HepG2 (cell line): Measurements from ENCODE around the gene TSR1. TPM values are rescaled to one million over a fixed set of nuclear protein-coding genes. Genes with fewer than 3 reads are reported as not detected.

Source experiments
- ATAC-seq: fragments of 200-7000 bp; cut with Tn5 transposase; 3 replicates; pipeline ENCODE4 v1.9.1; 2020; ENCODE audit warnings: mild to moderate bottlenecking, moderate library complexity
- BruUV-seq: library from RNA; stranded (reverse); fragments of 400-500 nt; replicated peaks from 2 replicates; lab custom pipeline; 2021; lab: Mats Ljungman, UMichigan
- CTCF ChIA-PET: fragments of 300-600 bp; formaldehyde crosslinking; extraction: SDS; loops from one replicate; lab custom pipeline; 2021; ENCODE audit warnings: low total read pairs, inconsistent platforms, low intra/inter-chr PET ratio; lab: Yijun Ruan, JAX
- POLR2A ChIA-PET: fragments of 350-600 bp; sonication (Branson Sonifier 250); formaldehyde crosslinking; loops from one replicate; lab custom pipeline; 2020; ENCODE audit warnings: antibody characterized with exemption, inconsistent platforms; lab: Yijun Ruan, JAX
- DNase-seq: peaks from one replicate; pipeline ENCODE4 v3.0.0-alpha.2; 2015; ENCODE audit warnings: low spot score
- FAIRE-seq: peaks from 3 replicates; lab custom pipeline; 2011; peaks lifted over from hg19 to GRCh38; lab: Jason Lieb, UNC
- H2AFZ ChIP-seq: one replicate; pipeline ENCODE4 v1.6.1; 2011; ENCODE audit warnings: low read length, inconsistent platforms
- H3K27ac ChIP-seq: fragments of 300-600 bp; 3 replicates; pipeline ENCODE4 v1.8.0; 2011; ENCODE audit warnings: mixed run types, mild to moderate bottlenecking, mixed read lengths, low read length, inconsistent platforms; ENCODE audit not compliant: insufficient read depth; ENCODE audit errors: extremely low read length
- H3K27me3 ChIP-seq, 2 experiments: fragments of 200-600 bp in 1 of 2; 2 replicates in 1 of 2; 3 replicates in 1 of 2; pipeline versions ENCODE4 v1.6.0 to v1.8.0; 2011; ENCODE audit warnings: low read length in 2 of 2, mild to moderate bottlenecking in 2 of 2, moderate library complexity in 2 of 2, inconsistent platforms in 1 of 2; ENCODE audit not compliant: insufficient read depth in 2 of 2, control insufficient read depth in 1 of 2
- H3K36me3 ChIP-seq, 2 experiments: fragments of 200-600 bp in 1 of 2; replicated peaks in 1 of 2; 2 replicates in 1 of 2; 3 replicates in 1 of 2; pipeline versions ENCODE4 v1.5.1 to v1.8.0; 2011; ENCODE audit warnings: low read length in 2 of 2, inconsistent platforms in 1 of 2; ENCODE audit not compliant: insufficient read depth in 2 of 2, control insufficient read depth in 1 of 2
- H3K4me1 ChIP-seq: 2 replicates; pipeline ENCODE4 v1.5.1; 2012; ENCODE audit warnings: low read length, inconsistent platforms; ENCODE audit not compliant: insufficient read depth
- H3K4me2 ChIP-seq: 2 replicates; pipeline ENCODE4 v1.6.0; 2011; ENCODE audit warnings: low read depth, low read length, inconsistent platforms
- H3K4me3 ChIP-seq, 3 experiments: fragments of 200-600 bp in 1 of 3; sonication (generic), shearing (Covaris generic) in 1 of 3; replicated peaks in 1 of 3; 2 replicates each; pipeline ENCODE4 v1.5.1; 2011 to 2016; ENCODE audit warnings: low read length in 3 of 3, inconsistent platforms in 2 of 3, low read depth in 2 of 3, mild to moderate bottlenecking in 2 of 3, control low read depth in 1 of 3, mixed read lengths in 1 of 3; ENCODE audit not compliant: insufficient read depth in 1 of 3
- H3K79me2 ChIP-seq: one replicate; pipeline ENCODE4 v1.6.1; 2011; ENCODE audit warnings: low read length, inconsistent platforms; ENCODE audit not compliant: insufficient read depth
- H3K9ac ChIP-seq: 2 replicates; pipeline ENCODE4 v1.6.0; 2011; ENCODE audit warnings: mild to moderate bottlenecking, low read depth, low read length, inconsistent platforms; ENCODE audit not compliant: insufficient read depth
- H3K9me3 ChIP-seq: 2 replicates; pipeline ENCODE4 v1.5.1; 2012; ENCODE audit warnings: mild to moderate bottlenecking, low read length
- H4K20me1 ChIP-seq: 2 replicates; pipeline ENCODE4 v1.6.0; 2011; ENCODE audit warnings: inconsistent platforms, mild to moderate bottlenecking, low read length, moderate library complexity; ENCODE audit not compliant: insufficient read depth
- ARNT ChIP-seq: fragments of 450-650 bp; IDR thresholded peaks from 2 replicates; pipeline ENCODE4 v1.6.1; 2017
- HOXA9 ChIP-seq: sonication (generic); formaldehyde crosslinking; IDR thresholded peaks from 2 replicates; pipeline ENCODE4 v1.8.1; 2022; ENCODE audit warnings: missing genetic modification reagents, mild to moderate bottlenecking, moderate library complexity, borderline replicate concordance
- MXD1 ChIP-seq: sonication (generic); formaldehyde crosslinking; IDR thresholded peaks from 2 replicates; pipeline ENCODE4 v1.4.0; 2020; ENCODE audit warnings: mild to moderate bottlenecking, missing genetic modification reagents
- PITX1 ChIP-seq: sonication (generic); formaldehyde crosslinking; IDR thresholded peaks from 2 replicates; pipeline ENCODE4 v1.5.1; 2020; ENCODE audit warnings: mild to moderate bottlenecking, missing genetic modification reagents
- ZBTB38 ChIP-seq: sonication (generic); formaldehyde crosslinking; IDR thresholded peaks from 2 replicates; pipeline ENCODE4 v1.5.1; 2020; ENCODE audit warnings: mild to moderate bottlenecking, missing genetic modification reagents
- ZNF460 ChIP-seq: sonication (generic); formaldehyde crosslinking; IDR thresholded peaks from 2 replicates; pipeline ENCODE4 v1.5.1; 2020; ENCODE audit warnings: missing genetic modification reagents, mild to moderate bottlenecking, borderline replicate concordance
- ZNF547 ChIP-seq: sonication (generic); formaldehyde crosslinking; IDR thresholded peaks from 2 replicates; pipeline ENCODE4 v1.5.1; 2020; ENCODE audit warnings: mild to moderate bottlenecking, missing genetic modification reagents
- ZNF770 ChIP-seq: sonication (generic); formaldehyde crosslinking; IDR thresholded peaks from 2 replicates; pipeline ENCODE4 v1.5.0; 2020; ENCODE audit warnings: mild to moderate bottlenecking, missing genetic modification reagents
- WGBS: methylation state at CpG from one replicate; pipeline ENCODE4 v1.1.6; 2017; ENCODE audit warnings: low lambda C conversion rate; 5-methylcytosine and 5-hydroxymethylcytosine counted together
- in situ Hi-C: cut with HindIII; loops from 2 replicates; pipeline ENCODE4 v1.10.0; 2017; ENCODE audit warnings: low pct_unique_long_range_greater_than_20kb; ENCODE audit not compliant: extremely low pct_ligation_motif_present
- intact Hi-C: fragments of 100-400 bp; cut with micrococcal nuclease; formaldehyde crosslinking; loops from one replicate; pipeline ENCODE4 v1.10.0; 2022; ENCODE audit not compliant: unreplicated experiment
- polyA plus RNA-seq, 8 experiments: library from polyadenylated mRNA; depleted of rRNA in 3 of 8; stranded (reverse) in 7 of 8; unstranded in 1 of 8; fragments of >200 nt; fragmentation: Illumina TruSeq in 4 of 8; extraction: Trizol in 4 of 8; gene quantifications; 2 replicates each; pipeline versions ENCODE4 v1.2.1 to v1.2.3, GENCODE V29; 2011 to 2016; ENCODE audit warnings: low read depth in 4 of 8, missing spikeins in 1 of 8, mixed read lengths in 1 of 8; ENCODE audit not compliant: insufficient read depth in 1 of 8
- total RNA-seq, 5 experiments: library from RNA; depleted of rRNA; stranded (reverse); fragments of >200 nt; fragmentation: Illumina TruSeq; extraction: Trizol; gene quantifications; 2 replicates each; pipeline ENCODE4 v1.2.3, GENCODE V29; 2016; ENCODE audit warnings: low read depth in 1 of 5

TSR1 gene
- total and polyA plus RNA-seq, 2 of the 13 experiments (the other 11 are each of a cell fraction or from before 2014, with no cell fraction given), result 7.1 to 65.8 TPM

- ATAC-seq (no peak), DNase-seq (no peak), FAIRE-seq (no peak)
- in situ Hi-C loops (loop anchor here (5.0 kb wide), 1 partner anchor 35 kb away; no protein-coding TSS in a partner anchor), intact Hi-C loops (no loop called here)
- POLR2A ChIA-PET, result no interaction called here
- H3K4me3 ChIP-seq, result no peak overlapping the region
- no peaks in the 10 kb centered on the region for H3K27me3 ChIP-seq
- TF ChIP-seq ZBTB38 (CRISPR knock-in tag) (no peak), ZNF460 (CRISPR knock-in tag) (no peak), HOXA9 (CRISPR knock-in tag) (no peak), ZNF547 (no peak), ZNF770 (CRISPR knock-in tag) (no peak), MXD1 (CRISPR knock-in tag) (no peak), ARNT (no peak), PITX1 (CRISPR knock-in tag) (no peak)
- CTCF ChIA-PET, result no interaction called here
- H3K9me3 ChIP-seq, result no peaks in the 10 kb centered on the region
- H3K36me3 ChIP-seq, result peaks cover 8 to 10% of the 10 kb centered on the region in 2 experiments; a peak in 3 of 5 replicates
- H4K20me1 ChIP-seq, result 0 out of 2 replicates have a peak, but pooled peaks cover 3% of the 10 kb centered on the region
- no peak overlapping the region for H2AFZ ChIP-seq
- no TSS peak for BruUV-seq
- H3K9ac ChIP-seq, result no peak overlapping the region
- H3K4me2 ChIP-seq, result no peak overlapping the region
- H3K27ac ChIP-seq, result no peak overlapping the region
- H3K4me1 ChIP-seq, result peaks cover under 1% of the 10 kb centered on the region
- H3K79me2 ChIP-seq, result no peaks in the 10 kb centered on the region
- WGBS, result 91% methylated on average over 6 of the region's 10 CpGs
These were observed 41.4 kb upstream of the TSR1 start for GRCh38 chr17:2377659-2378058.
